A549 (cell line): ENCODE measurements around the gene TRUB2.

Experiments used
- KDM1A ChIP-seq: fragments of 200-600 bp; sonication (generic); IDR thresholded peaks from 2 replicates; pipeline ENCODE4 v1.6.1; 2016; ENCODE audit warnings: low read depth, mild to moderate bottlenecking
- RARB ChIP-seq: fragments of 250-450 bp; sonication (Bioruptor Pico); IDR thresholded peaks from 2 replicates; pipeline ENCODE4 v1.8.0; 2021; ENCODE audit warnings: mild to moderate bottlenecking, moderate library complexity

DNA sequence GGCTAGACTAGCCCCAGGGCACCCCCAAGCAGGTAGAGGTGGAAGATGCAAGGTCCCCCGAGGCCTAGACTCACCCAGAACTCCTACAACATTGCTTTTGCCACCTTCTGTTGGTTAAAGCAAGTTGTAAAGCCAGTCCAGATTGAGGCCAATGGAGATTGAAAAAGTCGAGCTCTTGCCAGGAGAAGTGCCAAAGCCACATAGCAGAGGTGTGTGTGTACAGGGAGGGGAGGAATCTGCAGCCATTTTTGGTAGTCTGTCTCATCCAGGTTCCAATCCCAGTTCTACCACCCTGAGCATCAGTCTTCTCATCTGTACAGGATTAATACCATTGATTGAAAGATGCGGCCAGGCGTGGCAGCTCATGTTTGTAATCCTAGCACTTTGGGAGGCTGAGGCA, 36.6 kb upstream of the TRUB2 start:
- TF ChIP-seq RARB (CRISPR knock-in tag) (no peak), KDM1A (no peak)
